Vagina (tissue), 2 donors: ENCODE data around the gene GNAI2. TPM values are rescaled to one million over a fixed set of nuclear protein-coding genes. Genes with fewer than 3 reads are reported as not detected.

ENCODE experiments used
- DNase-seq, 2 donors: peaks; one replicate each; pipeline ENCODE4 v3.0.0-alpha.2; 2017; ENCODE audit errors: extremely low spot score in 2 of 2
- H3K27ac ChIP-seq: fragments of 200-600 bp; sonication (generic); one replicate; pipeline ENCODE4 v1.5.1; 2019
- H3K27me3 ChIP-seq: fragments of 200-600 bp; sonication (generic); one replicate; pipeline ENCODE4 v1.5.1; 2019
- H3K36me3 ChIP-seq, 2 donors: fragments of 200-600 bp; sonication (generic); one replicate each; pipeline ENCODE4 v1.5.1; 2017 to 2019
- H3K4me1 ChIP-seq: fragments of 200-600 bp; sonication (generic); one replicate; pipeline ENCODE4 v1.5.1; 2019
- H3K4me3 ChIP-seq, 2 donors: fragments of 200-600 bp; sonication (generic); 1 replicate in 1 of 2; 2 replicates in 1 of 2; pipeline ENCODE4 v1.5.1; 2016 to 2019
- H3K9me3 ChIP-seq: fragments of 200-600 bp; sonication (generic); one replicate; pipeline ENCODE4 v1.5.1; 2019
- POLR2A ChIP-seq, 2 donors: fragments of 450-650 bp; IDR thresholded peaks; one replicate each; pipeline ENCODE4 v1.6.1; 2017; ENCODE audit warnings: antibody characterized with exemption in 2 of 2, mild to moderate bottlenecking in 2 of 2, moderate library complexity in 2 of 2
- POLR2AphosphoS5 ChIP-seq, 2 donors: sonication (generic); formaldehyde crosslinking; IDR thresholded peaks; one replicate each; pipeline ENCODE4 v1.9.0; 2017; ENCODE audit warnings: antibody characterized with exemption in 2 of 2, mild to moderate bottlenecking in 2 of 2, low read depth in 1 of 2; ENCODE audit not compliant: insufficient read depth in 1 of 2
- intact Hi-C: fragments of 100-400 bp; cut with DNase I; formaldehyde crosslinking; loops from one replicate; pipeline ENCODE4 v1.15.1; 2023
- total RNA-seq: library from RNA; depleted of rRNA; stranded (reverse); fragments of >200 nt; gene quantifications from one replicate; pipeline ENCODE4 v1.2.3, GENCODE V29; 2016
- TF ChIP-seq, protein P1 (sequence below), 3 experiments: fragments of 450-650 bp in 2 of 3; fragments of 200-600 bp in 1 of 3; sonication (generic) in 1 of 3; IDR thresholded peaks; one replicate each; pipeline ENCODE4 v1.5.1; 2017 to 2019; ENCODE audit warnings: antibody characterized with exemption in 3 of 3, mild to moderate bottlenecking in 2 of 3, moderate library complexity in 2 of 3

Gene GNAI2
- total RNA-seq, 1 donor from 2014 or later = 244 TPM

- H3K27ac ChIP-seq = no peak overlapping the region
- no peak for DNase-seq
- H3K9me3 ChIP-seq = no peaks in the 10 kb centered on the region
- no peaks in the 10 kb centered on the region for H3K4me1 ChIP-seq
- intact Hi-C loops = no loop called here
- no peak overlapping the region for H3K4me3 ChIP-seq
- no peaks in the 10 kb centered on the region for H3K27me3 ChIP-seq
- TF ChIP-seq POLR2AphosphoS5 (IDR thresholded peaks at IDR 0.05; ENCODE audit: insufficient read depth in 1 of 2, low read depth in 1 of 2) = no peak
- no peak for TF ChIP-seq POLR2A (IDR thresholded peaks at IDR 0.05)
- TF ChIP-seq, protein P1, sequence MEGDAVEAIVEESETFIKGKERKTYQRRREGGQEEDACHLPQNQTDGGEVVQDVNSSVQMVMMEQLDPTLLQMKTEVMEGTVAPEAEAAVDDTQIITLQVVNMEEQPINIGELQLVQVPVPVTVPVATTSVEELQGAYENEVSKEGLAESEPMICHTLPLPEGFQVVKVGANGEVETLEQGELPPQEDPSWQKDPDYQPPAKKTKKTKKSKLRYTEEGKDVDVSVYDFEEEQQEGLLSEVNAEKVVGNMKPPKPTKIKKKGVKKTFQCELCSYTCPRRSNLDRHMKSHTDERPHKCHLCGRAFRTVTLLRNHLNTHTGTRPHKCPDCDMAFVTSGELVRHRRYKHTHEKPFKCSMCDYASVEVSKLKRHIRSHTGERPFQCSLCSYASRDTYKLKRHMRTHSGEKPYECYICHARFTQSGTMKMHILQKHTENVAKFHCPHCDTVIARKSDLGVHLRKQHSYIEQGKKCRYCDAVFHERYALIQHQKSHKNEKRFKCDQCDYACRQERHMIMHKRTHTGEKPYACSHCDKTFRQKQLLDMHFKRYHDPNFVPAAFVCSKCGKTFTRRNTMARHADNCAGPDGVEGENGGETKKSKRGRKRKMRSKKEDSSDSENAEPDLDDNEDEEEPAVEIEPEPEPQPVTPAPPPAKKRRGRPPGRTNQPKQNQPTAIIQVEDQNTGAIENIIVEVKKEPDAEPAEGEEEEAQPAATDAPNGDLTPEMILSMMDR (IDR thresholded peaks at IDR 0.05) = no peak
- no peaks in the 10 kb centered on the region for H3K36me3 ChIP-seq
Measured at GRCh38 chr3:50220109-50220508, 15.9 kb upstream of the GNAI2 start.

GRCh38 chr3:50221051-50221410, 15.0 kb upstream of the GNAI2 start:
- intact Hi-C loops = no loop called here
- Histone ChIP-seq H3K27me3 (no peaks in the 10 kb centered on the region), H3K4me3 (no peak overlapping the region), H3K9me3 (no peaks in the 10 kb centered on the region), H3K27ac (no peak overlapping the region), H3K4me1 (peaks cover 4% of the 10 kb centered on the region), H3K36me3 (no peaks in the 10 kb centered on the region)
- no peak for DNase-seq
- TF ChIP-seq POLR2A (IDR thresholded peaks at IDR 0.05) (no peak), POLR2AphosphoS5 (IDR thresholded peaks at IDR 0.05; ENCODE audit: insufficient read depth in 1 of 2, low read depth in 1 of 2) (no peak)
- TF ChIP-seq, protein P1 (IDR thresholded peaks at IDR 0.05) = no peak

DNA sequence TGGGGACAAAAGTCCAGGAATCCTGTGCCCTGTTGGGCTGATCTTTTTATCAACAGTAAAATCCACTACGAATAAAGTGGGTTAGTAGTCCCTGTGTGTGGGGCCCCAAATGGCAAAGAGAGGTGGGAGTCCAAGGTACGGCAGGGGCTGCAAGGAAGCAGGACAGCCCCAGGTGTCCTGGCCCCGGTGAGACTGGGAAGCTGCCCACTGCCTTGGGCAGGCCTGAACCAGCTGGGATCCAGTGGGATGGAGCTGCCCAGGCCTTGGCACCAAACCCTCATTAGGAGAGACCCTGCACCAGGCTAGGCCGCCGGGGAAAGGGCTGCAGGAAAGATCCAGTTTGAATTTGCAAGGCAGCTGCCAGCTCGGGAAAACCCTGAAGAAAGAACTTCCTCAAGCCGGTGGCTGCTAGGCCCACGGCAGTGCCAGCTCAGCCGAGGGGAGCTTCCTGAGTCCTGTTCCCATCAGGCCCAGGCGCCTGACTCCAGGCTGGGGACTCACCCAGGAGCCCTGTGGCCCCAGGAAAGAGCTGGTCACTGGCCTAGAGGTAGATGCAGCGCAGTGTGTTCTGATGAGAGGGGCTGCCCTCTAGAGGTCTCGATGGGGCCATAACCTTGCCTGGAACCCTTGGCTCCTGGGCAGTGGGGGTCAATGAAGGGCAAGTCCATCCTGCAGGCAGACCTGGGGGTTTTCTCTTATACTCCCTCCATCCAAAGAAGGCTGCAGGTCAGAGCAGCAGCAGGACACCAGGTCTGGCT, 14.4 kb upstream of the GNAI2 start:
- no peak for DNase-seq
- intact Hi-C loops = no loop called here
- no peaks in the 10 kb centered on the region for H3K36me3 ChIP-seq
- H3K27me3 ChIP-seq = no peaks in the 10 kb centered on the region
- no peak overlapping the region for H3K4me3 ChIP-seq
- H3K27ac ChIP-seq = no peak overlapping the region
- peaks cover 9% of the 10 kb centered on the region for H3K4me1 ChIP-seq
- TF ChIP-seq POLR2AphosphoS5 (IDR thresholded peaks at IDR 0.05; ENCODE audit: insufficient read depth in 1 of 2, low read depth in 1 of 2) (no peak), POLR2A (IDR thresholded peaks at IDR 0.05) (no peak)
- TF ChIP-seq, protein P1 (IDR thresholded peaks at IDR 0.05) = no peak
- H3K9me3 ChIP-seq = no peaks in the 10 kb centered on the region

DNA sequence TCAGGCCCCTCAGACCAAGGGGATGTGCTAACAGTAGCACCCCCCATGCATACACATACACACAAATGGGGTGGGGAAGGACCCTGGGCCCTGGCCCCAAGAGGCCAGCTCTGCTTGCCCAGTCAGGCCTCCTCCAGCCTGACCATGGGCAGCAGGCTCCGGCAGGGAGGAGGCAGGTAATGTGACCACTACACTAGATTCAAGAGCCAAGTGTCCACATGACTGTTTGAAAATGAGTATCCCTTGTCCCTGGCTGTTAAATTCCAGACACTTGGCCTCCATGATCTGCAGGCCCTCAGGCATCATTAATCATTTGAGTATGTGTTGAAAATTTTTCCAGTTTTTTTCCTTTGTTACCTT, 13.9 kb upstream of the GNAI2 start:
- H3K9me3 ChIP-seq = no peaks in the 10 kb centered on the region
- intact Hi-C loops = no loop called here
- H3K27ac ChIP-seq = no peak overlapping the region
- no peak for DNase-seq
- H3K27me3 ChIP-seq = no peaks in the 10 kb centered on the region
- peaks cover 15% of the 10 kb centered on the region for H3K4me1 ChIP-seq
- no peak for TF ChIP-seq POLR2A (IDR thresholded peaks at IDR 0.05)
- TF ChIP-seq, protein P1 (IDR thresholded peaks at IDR 0.05) = no peak
- TF ChIP-seq POLR2AphosphoS5 (IDR thresholded peaks at IDR 0.05; ENCODE audit: insufficient read depth in 1 of 2, low read depth in 1 of 2) = no peak
- no peak overlapping the region for H3K4me3 ChIP-seq
- H3K36me3 ChIP-seq = no peaks in the 10 kb centered on the region

GRCh38 chr3:50224639-50225038, 11.4 kb upstream of the GNAI2 start:
- H3K4me1 ChIP-seq = peaks cover 25% of the 10 kb centered on the region
- TF ChIP-seq POLR2A (IDR thresholded peaks at IDR 0.05) (no peak), POLR2AphosphoS5 (IDR thresholded peaks at IDR 0.05; ENCODE audit: insufficient read depth in 1 of 2, low read depth in 1 of 2) (no peak)
- TF ChIP-seq, protein P1 (IDR thresholded peaks at IDR 0.05) = no peak
- no peak for DNase-seq
- no peaks in the 10 kb centered on the region for H3K9me3 ChIP-seq
- H3K27ac ChIP-seq = no peak overlapping the region
- intact Hi-C loops = loop anchor here (2.0 to 5.0 kb wide), 2 partner anchors 32 to 48 kb away; no protein-coding TSS in a partner anchor
- H3K27me3 ChIP-seq = no peaks in the 10 kb centered on the region
- H3K4me3 ChIP-seq = no peak overlapping the region
- no peaks in the 10 kb centered on the region for H3K36me3 ChIP-seq
